Activated naive CD8-positive, alpha-beta T cell treated with anti-CD3 and anti-CD28 coated beads, Interleukin-2, amount 50 U/mL, for 24 hours (primary cell): ENCODE data around the gene RCCD1.
"Not testable (repeated sequence)": the region's sequence is repeated elsewhere in the genome, so short reads cannot be mapped to it uniquely, and the experiment has no call there.

Experiments used
- ATAC-seq: fragments of 150-1000 bp; cut with Tn5 transposase; one replicate; pipeline ENCODE4 v1.10.0; 2021
- DNase-seq: peaks from one replicate; pipeline ENCODE4 v3.0.0; 2021
- H3K27ac Mint-ChIP-seq: one replicate; pipeline ENCODE4 v1.8.0; 2021; ENCODE audit warnings: mild to moderate bottlenecking, mixed read lengths
- H3K27me3 Mint-ChIP-seq: one replicate; pipeline ENCODE4 v1.8.0; 2021; ENCODE audit warnings: mixed read lengths
- H3K36me3 Mint-ChIP-seq: one replicate; pipeline ENCODE4 v1.8.0; 2021; ENCODE audit warnings: low read depth, mixed read lengths
- H3K4me1 Mint-ChIP-seq: one replicate; pipeline ENCODE4 v1.8.0; 2021; ENCODE audit warnings: mixed read lengths
- H3K4me3 Mint-ChIP-seq: one replicate; pipeline ENCODE4 v1.8.0; 2021; ENCODE audit warnings: mild to moderate bottlenecking, moderate library complexity, mixed read lengths
- H3K9me3 Mint-ChIP-seq: one replicate; pipeline ENCODE4 v1.8.0; 2021; ENCODE audit warnings: mixed read lengths

Gene RCCD1, protein sequence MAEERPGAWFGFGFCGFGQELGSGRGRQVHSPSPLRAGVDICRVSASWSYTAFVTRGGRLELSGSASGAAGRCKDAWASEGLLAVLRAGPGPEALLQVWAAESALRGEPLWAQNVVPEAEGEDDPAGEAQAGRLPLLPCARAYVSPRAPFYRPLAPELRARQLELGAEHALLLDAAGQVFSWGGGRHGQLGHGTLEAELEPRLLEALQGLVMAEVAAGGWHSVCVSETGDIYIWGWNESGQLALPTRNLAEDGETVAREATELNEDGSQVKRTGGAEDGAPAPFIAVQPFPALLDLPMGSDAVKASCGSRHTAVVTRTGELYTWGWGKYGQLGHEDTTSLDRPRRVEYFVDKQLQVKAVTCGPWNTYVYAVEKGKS

DNA sequence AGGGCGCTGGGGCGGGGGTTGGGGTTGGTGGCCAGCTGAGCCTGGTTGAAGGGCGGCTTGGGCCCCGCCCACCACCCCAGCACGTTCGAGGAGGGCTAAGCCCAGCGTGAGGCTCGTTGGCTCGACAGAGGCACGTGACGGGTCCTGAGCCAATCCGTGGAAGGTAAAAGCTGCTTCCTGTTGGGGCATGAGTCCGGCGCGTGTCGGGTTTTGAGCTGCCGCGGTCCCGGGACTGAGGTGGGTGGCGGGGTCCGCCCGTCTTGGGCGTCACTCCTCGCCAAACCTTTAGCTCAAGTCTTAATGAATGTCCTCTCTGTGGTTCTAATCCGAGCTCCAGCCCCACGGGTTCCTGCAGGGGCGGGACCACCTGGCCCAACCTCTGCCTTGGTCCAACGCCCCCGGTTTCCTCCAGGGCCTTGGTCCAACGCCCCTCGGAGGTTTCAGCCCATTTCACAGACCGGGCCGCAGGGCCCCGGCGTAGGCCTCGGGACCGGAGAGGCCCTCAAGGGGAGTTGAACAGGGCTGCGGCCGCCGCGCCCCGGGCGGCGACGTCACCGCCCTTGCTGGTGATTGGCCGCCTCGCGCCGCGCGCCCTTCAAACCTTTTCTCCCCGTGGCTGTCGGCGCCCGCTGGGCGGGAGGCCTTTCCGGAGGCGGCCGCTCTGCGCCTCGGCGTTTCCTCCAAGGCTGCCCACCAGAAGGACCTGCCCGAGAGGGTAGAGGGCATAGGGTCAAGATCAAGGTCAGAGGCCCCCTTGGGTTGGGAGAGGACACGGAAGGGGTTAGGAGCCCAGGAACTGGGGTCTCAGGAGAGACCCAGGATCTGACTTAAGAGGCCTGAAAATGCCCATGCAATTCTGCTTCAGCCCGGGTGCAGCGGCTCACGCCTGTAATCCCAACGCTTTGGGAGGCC, at the start of gene RCCD1:
Gene RCCD1 (plus strand): TSS at position 173 of the 912 bp plus-strand sequence. CDS start 1,851 bp downstream, outside the sequence.
- H3K27me3 Mint-ChIP-seq = no peaks in the 10 kb centered on the region
- peaks cover 22% of the 10 kb centered on the region for H3K4me1 Mint-ChIP-seq
- peak within 1 kb of the TSS; percentile 91 for H3K27ac Mint-ChIP-seq
- peaks cover 23% of the 10 kb centered on the region for H3K36me3 Mint-ChIP-seq
- H3K9me3 Mint-ChIP-seq = no peaks in the 10 kb centered on the region
- DNase-seq (peak; percentile 91), ATAC-seq (peak; percentile 93)
- H3K4me3 Mint-ChIP-seq = peak within 1 kb of the TSS; percentile 84

GRCh38 chr15:90905306-90906180, 49.1 kb upstream of the RCCD1 start:
- no peaks in the 10 kb centered on the region for H3K27me3 Mint-ChIP-seq
- H3K4me1 Mint-ChIP-seq = peaks cover 27% of the 10 kb centered on the region
- H3K4me3 Mint-ChIP-seq = no peak overlapping the region
- no peak overlapping the region for H3K27ac Mint-ChIP-seq
- ATAC-seq = no peak
- DNase-seq = no peak
- H3K9me3 Mint-ChIP-seq = no peaks in the 10 kb centered on the region
- H3K36me3 Mint-ChIP-seq = peaks cover 32% of the 10 kb centered on the region

DNA sequence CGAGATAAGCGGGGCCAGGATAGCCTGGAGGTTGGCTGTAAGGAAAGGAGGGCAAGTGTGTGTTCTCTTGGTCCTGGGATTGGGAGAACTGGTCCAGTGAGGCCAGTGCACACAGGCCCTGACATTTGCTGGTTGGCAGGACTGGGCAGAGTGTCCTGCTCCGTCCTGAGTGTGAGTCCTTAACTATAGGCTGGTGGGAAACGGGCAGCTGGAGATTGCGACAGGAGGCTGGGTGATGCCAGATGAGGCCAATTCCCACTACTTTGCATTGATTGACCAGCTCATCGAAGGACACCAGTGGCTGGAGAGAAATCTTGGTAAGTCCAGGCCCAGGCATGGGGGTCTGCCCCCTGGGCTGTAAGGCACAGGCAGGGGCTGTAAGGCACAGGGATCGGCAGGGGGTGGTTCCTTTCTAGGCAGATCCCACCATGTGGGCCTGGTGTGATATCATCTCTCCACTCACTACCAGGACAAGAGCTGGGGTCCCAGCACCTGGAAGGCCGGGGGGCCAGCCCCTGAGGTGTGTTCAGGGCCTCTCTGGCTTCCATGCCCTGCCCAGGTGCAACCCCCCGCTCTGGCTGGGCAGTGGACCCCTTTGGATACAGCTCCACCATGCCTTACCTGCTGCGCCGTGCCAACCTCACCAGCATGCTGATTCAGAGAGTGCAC, 48.4 kb upstream of the RCCD1 start:
- no peaks in the 10 kb centered on the region for H3K27me3 Mint-ChIP-seq
- DNase-seq = no peak
- H3K36me3 Mint-ChIP-seq = peaks cover 32% of the 10 kb centered on the region
- ATAC-seq = no peak
- H3K27ac Mint-ChIP-seq = no peak overlapping the region
- H3K4me1 Mint-ChIP-seq = peaks cover 23% of the 10 kb centered on the region
- no peaks in the 10 kb centered on the region for H3K9me3 Mint-ChIP-seq
- no peak overlapping the region for H3K4me3 Mint-ChIP-seq

DNA sequence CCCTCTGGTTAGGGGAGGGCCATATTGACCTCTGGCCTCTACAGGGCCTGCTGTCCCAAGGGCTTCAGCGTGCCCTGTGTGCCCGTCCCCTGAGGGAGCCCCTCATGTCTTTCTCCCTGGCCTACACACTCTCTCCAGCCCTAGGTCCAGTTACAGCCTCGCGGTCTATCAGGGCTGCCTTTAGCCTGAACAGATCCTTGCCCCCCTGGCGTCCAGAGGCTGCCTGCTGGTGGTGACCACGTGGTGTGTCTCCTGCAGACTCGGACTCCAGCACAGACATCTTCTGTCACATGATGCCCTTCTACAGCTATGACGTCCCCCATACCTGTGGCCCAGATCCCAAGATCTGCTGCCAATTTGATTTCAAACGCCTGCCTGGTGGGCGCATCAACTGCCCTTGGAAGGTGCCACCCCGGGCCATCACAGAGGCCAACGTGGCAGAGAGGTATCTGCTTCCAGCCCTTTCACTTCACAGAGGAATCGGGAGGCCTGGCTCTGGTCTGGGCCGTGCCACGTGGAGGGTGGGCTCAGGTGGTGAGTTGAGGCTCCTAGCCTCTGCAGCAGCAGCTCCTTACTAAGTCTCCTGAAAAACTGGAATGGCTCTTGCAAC, 47.5 kb upstream of the RCCD1 start:
- no peaks in the 10 kb centered on the region for H3K9me3 Mint-ChIP-seq
- DNase-seq = no peak
- no peak overlapping the region for H3K27ac Mint-ChIP-seq
- no peak overlapping the region for H3K4me3 Mint-ChIP-seq
- ATAC-seq = no peak
- H3K36me3 Mint-ChIP-seq = peaks cover 32% of the 10 kb centered on the region
- no peaks in the 10 kb centered on the region for H3K27me3 Mint-ChIP-seq
- peaks cover 15% of the 10 kb centered on the region for H3K4me1 Mint-ChIP-seq

GRCh38 chr15:90907838-90908507, 46.7 kb upstream of the RCCD1 start:
- Mint-ChIP-seq H3K36me3 (peaks cover 35% of the 10 kb centered on the region), H3K27me3 (no peaks in the 10 kb centered on the region), H3K4me1 (peaks cover 14% of the 10 kb centered on the region), H3K4me3 (no peak overlapping the region), H3K9me3 (no peaks in the 10 kb centered on the region), H3K27ac (no peak overlapping the region)
- DNase-seq (no peak), ATAC-seq (no peak)

GRCh38 chr15:90909449-90909848, 45.2 kb upstream of the RCCD1 start:
- H3K27ac Mint-ChIP-seq, H3K4me1 Mint-ChIP-seq, H3K4me3 Mint-ChIP-seq, H3K27me3 Mint-ChIP-seq, DNase-seq, H3K9me3 Mint-ChIP-seq, ATAC-seq: not testable (repeated sequence)
- H3K36me3 Mint-ChIP-seq = peaks cover 45% of the 10 kb centered on the region

DNA sequence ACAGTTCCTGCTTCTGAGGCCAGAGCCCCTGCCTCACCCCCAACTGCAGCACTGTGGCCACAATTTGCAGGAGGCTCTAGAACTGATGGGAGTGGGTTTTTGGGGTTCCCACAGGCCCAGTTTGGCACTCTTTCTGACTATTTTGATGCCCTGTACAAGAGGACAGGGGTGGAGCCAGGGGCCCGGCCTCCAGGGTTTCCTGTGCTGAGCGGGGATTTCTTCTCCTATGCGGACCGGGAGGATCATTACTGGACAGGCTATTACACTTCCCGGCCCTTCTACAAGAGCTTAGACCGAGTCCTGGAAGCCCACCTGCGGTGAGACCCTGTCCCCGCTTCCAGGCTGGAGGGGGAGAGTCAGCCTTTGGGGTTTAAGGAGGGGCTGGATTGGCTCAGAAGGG, 44.7 kb upstream of the RCCD1 start:
- DNase-seq = no peak
- Mint-ChIP-seq H3K27ac (no peak overlapping the region), H3K27me3 (no peaks in the 10 kb centered on the region), H3K4me3 (no peak overlapping the region), H3K4me1 (peaks cover 4% of the 10 kb centered on the region), H3K36me3 (peaks cover 44% of the 10 kb centered on the region), H3K9me3 (no peaks in the 10 kb centered on the region)
- no peak for ATAC-seq

DNA sequence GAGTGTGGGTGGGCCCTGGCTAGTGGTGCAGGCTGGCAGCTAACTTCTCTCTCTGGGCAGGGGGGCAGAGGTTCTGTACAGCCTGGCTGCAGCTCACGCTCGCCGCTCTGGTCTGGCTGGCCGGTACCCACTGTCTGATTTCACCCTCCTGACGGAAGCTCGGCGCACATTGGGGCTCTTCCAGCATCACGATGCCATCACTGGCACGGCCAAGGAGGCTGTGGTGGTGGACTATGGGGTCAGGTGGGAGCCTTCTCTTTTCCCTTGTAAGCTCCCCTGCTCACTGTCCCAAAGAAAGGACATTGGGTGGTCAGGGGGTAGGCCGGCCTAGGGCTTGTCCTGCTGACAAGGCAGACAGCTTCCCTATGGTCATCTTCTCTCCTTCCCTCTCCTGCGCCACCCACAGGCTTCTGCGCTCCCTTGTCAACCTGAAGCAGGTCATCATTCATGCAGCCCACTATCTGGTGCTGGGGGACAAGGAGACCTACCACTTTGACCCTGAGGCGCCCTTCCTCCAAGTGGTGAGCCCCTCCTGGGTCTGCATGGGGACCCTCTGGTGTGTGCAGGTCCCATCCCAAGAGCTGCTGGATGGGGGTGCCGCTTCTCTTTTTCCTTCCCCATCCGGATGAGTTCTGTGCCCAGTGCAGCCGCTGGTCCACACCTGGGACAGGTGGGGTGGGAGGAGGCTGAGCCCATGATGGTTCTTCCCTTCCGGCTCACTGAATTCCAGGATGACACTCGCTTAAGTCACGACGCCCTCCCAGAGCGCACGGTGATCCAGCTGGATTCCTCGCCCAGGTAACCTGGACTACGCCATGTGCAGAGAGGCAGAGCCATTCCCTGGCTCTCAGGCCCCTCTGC, 44.0 kb upstream of the RCCD1 start:
- H3K4me1 Mint-ChIP-seq = peaks cover under 1% of the 10 kb centered on the region
- H3K27ac Mint-ChIP-seq = no peak overlapping the region
- ATAC-seq = no peak
- H3K36me3 Mint-ChIP-seq = peaks cover 42% of the 10 kb centered on the region
- no peaks in the 10 kb centered on the region for H3K27me3 Mint-ChIP-seq
- no peak overlapping the region for H3K4me3 Mint-ChIP-seq
- H3K9me3 Mint-ChIP-seq = no peaks in the 10 kb centered on the region
- DNase-seq = no peak

DNA sequence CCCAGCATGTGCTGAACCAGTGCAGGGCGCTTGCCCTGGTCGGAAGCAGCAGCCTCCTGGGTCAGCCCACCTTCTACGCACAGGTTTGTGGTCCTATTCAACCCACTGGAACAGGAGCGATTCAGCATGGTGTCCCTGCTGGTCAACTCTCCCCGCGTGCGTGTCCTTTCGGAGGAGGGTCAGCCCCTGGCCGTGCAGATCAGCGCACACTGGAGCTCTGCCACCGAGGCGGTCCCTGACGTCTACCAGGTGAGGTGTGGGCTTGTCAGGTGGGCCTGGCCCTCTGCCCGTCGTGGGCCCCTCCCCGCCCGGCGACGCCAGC, 43.4 kb upstream of the RCCD1 start:
- Mint-ChIP-seq H3K36me3 (peaks cover 37% of the 10 kb centered on the region), H3K9me3 (no peaks in the 10 kb centered on the region), H3K4me3 (no peak overlapping the region), H3K27ac (no peak overlapping the region), H3K4me1 (no peaks in the 10 kb centered on the region), H3K27me3 (no peaks in the 10 kb centered on the region)
- ATAC-seq = no peak
- DNase-seq = no peak

DNA sequence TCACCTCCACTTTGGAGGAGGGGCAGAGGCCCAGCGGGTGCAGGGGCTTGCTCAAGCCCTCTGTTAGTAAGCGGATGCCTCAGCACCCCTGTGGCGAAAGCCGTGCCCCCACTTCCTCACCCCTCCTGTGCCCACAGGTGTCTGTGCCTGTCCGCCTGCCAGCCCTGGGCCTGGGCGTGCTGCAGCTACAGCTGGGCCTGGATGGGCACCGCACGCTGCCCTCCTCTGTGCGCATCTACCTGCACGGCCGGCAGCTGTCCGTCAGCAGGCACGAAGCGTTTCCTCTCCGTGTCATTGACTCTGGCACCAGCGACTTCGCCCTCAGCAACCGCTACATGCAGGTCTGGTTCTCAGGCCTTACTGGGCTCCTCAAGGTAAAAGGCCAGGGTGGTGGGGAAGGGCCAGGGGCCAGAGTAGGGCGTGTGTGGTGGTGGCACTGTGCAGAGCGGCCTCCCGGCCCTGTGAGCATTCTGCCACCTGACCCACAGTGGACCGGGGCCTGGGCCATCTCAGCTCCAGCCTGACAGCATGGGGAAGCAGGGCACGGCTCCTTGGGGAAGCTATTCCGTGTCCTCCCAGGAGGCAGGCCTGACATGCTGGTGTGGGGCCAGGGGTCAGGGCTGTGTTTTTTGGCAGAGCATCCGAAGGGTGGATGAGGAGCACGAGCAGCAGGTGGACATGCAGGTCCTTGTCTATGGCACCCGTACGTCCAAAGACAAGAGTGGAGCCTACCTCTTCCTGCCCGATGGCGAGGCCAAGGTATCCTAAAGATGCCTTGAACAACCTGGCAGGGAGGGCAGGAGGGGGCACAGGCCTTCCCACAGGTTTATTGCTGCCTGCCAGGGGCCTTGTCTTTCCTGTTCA, 42.5 kb upstream of the RCCD1 start:
- Mint-ChIP-seq H3K36me3 (peaks cover 39% of the 10 kb centered on the region), H3K4me1 (no peaks in the 10 kb centered on the region), H3K9me3 (no peaks in the 10 kb centered on the region), H3K27me3 (no peaks in the 10 kb centered on the region), H3K4me3 (no peak overlapping the region), H3K27ac (no peak overlapping the region)
- ATAC-seq (no peak), DNase-seq (no peak)

GRCh38 chr15:90912770-90913075, 42.0 kb upstream of the RCCD1 start:
- Mint-ChIP-seq H3K27ac (no peak overlapping the region), H3K36me3 (peaks cover 37% of the 10 kb centered on the region), H3K9me3 (no peaks in the 10 kb centered on the region), H3K4me3 (no peak overlapping the region), H3K27me3 (no peaks in the 10 kb centered on the region), H3K4me1 (no peaks in the 10 kb centered on the region)
- ATAC-seq = no peak
- no peak for DNase-seq

DNA sequence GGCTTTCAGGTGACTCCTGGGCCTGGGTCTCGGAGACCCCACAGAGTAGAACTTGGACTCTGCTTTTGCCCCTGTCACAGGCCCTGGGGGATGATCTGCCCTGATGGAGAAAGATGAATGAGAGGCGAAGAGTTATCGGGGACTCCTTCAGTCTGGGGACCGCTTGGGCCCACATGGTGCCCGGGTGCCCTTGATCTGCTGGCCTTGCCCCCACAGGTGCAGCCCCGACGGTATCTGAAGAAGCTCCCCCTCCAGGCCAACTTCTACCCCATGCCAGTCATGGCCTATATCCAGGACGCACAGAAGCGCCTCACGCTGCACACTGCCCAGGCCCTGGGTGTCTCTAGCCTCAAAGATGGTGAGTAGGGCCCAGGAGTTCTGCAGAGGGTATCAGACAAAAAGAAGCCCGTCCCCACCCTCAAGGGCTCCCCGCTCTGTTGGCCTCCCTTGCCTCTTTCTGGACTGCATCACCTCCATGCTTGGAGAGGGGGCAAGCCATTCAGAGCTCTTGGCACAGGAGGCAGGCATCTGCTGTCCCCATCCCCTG, 41.2 kb upstream of the RCCD1 start:
- Mint-ChIP-seq H3K27me3 (no peaks in the 10 kb centered on the region), H3K4me1 (no peaks in the 10 kb centered on the region), H3K4me3 (no peak overlapping the region), H3K27ac (no peak overlapping the region), H3K36me3 (peaks cover 39% of the 10 kb centered on the region), H3K9me3 (no peaks in the 10 kb centered on the region)
- ATAC-seq (no peak), DNase-seq (no peak)
